Ectodermal cell (in vitro differentiated cells): ENCODE results near the gene TRIM50.
"Not testable (repeated sequence)": the region's sequence is repeated elsewhere in the genome, so short reads cannot be mapped to it uniquely, and the experiment has no call there.

Experiments
- H3K27ac ChIP-seq: 2 replicates; pipeline ENCODE4 v1.7.0; 2013; ENCODE audit warnings: mild to moderate bottlenecking, low read depth, low read length; ENCODE audit not compliant: insufficient read depth, poor library complexity, severe bottlenecking
- H3K27me3 ChIP-seq: 2 replicates; pipeline ENCODE4 v1.7.0; 2013; ENCODE audit warnings: mild to moderate bottlenecking, low read length; ENCODE audit not compliant: insufficient read depth, control insufficient read depth, poor library complexity, severe bottlenecking
- H3K36me3 ChIP-seq: one replicate; pipeline ENCODE4 v1.7.0; 2013; ENCODE audit warnings: low read length; ENCODE audit not compliant: control insufficient read depth, insufficient read depth
- H3K4me1 ChIP-seq: one replicate; pipeline ENCODE4 v1.7.0; 2013; ENCODE audit warnings: low read length; ENCODE audit not compliant: control insufficient read depth, insufficient read depth
- H3K4me3 ChIP-seq: 2 replicates; pipeline ENCODE4 v1.7.0; 2013; ENCODE audit warnings: low read depth, low read length, control low read depth; ENCODE audit not compliant: insufficient read depth
- H3K9me3 ChIP-seq: 2 replicates; pipeline ENCODE4 v1.7.0; 2013; ENCODE audit warnings: mild to moderate bottlenecking, low read length, moderate library complexity; ENCODE audit not compliant: control insufficient read depth
- WGBS, 2 experiments: methylation state at CpG; one replicate each; pipeline ENCODE4 v1.1.7; 2013; ENCODE audit warnings: missing lambda C conversion rate in 2 of 2; 5-methylcytosine and 5-hydroxymethylcytosine counted together

The TRIM50 gene

DNA sequence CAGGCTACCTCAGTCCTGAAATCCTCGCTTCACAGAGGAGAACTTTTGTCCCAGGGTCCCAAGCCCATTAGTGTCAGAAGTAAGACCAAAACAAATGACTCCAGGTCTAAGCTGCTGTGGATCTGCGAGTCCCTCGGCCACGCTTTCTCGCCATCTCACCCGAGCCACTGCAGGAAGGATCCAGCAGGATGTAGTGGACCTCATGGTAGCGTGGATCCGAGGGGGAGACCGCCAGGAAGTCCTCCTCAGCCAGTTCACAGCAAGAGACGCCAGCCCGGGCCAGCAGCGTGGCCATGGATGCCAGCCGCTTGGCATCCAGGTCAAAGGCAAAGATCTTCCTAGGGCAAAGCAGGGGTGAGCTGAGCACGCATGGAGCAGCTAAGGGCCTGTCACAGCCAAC, 23.8 kb downstream of the TRIM50 start:
- Histone ChIP-seq H3K36me3 (peaks cover 10% of the 10 kb centered on the region), H3K27me3 (no peaks in the 10 kb centered on the region), H3K4me1 (no peaks in the 10 kb centered on the region), H3K9me3 (no peaks in the 10 kb centered on the region), H3K4me3 (no peak overlapping the region), H3K27ac (no peak overlapping the region)
- 96% methylated on average over 14 of the region's 14 CpGs for WGBS, 2 experiments

- WGBS, 2 experiments = 93 to 96% methylated on average over 26 of the region's 26 CpGs
- Histone ChIP-seq H3K4me3 (no peak overlapping the region), H3K36me3 (peaks cover 10% of the 10 kb centered on the region), H3K27me3 (no peaks in the 10 kb centered on the region), H3K4me1 (no peaks in the 10 kb centered on the region), H3K27ac (no peak overlapping the region), H3K9me3 (no peaks in the 10 kb centered on the region)
Measured at GRCh38 chr7:73303546-73303945, 24.3 kb downstream of the TRIM50 start.

DNA sequence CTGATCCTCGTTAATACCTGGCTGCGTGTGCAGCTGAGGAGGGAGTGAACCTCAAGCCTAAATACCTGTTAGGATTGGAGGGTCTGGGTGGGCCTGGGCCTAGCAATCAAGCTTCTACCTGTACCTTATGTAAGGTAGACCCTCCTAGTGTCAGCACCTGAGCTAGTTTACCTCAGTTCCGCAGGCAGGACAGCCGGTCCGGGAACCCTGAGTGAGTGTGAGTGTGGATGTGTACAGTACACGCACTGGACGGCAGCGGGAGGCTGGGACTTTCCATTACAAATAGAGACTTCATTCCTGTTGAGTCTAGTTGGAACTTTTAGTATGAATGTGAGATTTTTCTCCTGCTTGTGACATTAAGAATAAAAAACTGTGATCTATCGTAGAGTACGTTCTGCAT, 25.0 kb downstream of the TRIM50 start:
- H3K4me3 ChIP-seq, H3K27me3 ChIP-seq, H3K4me1 ChIP-seq, H3K27ac ChIP-seq, H3K9me3 ChIP-seq: not testable (repeated sequence)
- peaks cover 10% of the 10 kb centered on the region for H3K36me3 ChIP-seq
- 90 to 95% methylated on average over 4 to 5 of the region's 10 CpGs for WGBS, 2 experiments

- not testable (repeated sequence) for H3K36me3 ChIP-seq, H3K27me3 ChIP-seq, H3K4me1 ChIP-seq, H3K4me3 ChIP-seq, H3K27ac ChIP-seq, H3K9me3 ChIP-seq
- WGBS, 2 experiments = 90 to 92% methylated on average over 5 to 8 of the region's 14 CpGs
Measured at GRCh38 chr7:73301108-73301507, 26.8 kb downstream of the TRIM50 start.

DNA sequence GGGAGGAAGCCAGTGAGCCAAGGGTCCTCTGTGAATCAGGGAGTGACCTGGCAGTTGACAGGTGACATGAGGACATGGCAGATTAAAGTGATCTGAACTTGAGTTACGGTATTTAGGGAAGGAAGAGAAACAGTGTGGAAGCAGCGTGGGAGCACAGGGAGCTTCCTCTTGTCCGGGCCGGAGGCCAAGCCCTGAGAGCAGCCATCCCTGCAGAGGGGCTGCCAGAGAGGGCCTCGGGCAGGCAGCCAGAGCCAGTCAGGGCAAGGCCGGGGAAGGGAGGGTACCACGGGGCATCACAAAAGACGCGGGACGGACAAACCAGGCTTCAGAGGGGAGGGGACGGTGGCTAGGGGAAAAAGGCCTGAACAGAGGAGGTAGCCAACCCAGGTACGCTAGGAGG, 28.1 kb downstream of the TRIM50 start:
- 87 to 91% methylated on average over 7 of the region's 12 CpGs for WGBS, 2 experiments
- not testable (repeated sequence) for H3K36me3 ChIP-seq, H3K4me1 ChIP-seq, H3K27ac ChIP-seq, H3K4me3 ChIP-seq, H3K27me3 ChIP-seq, H3K9me3 ChIP-seq

DNA sequence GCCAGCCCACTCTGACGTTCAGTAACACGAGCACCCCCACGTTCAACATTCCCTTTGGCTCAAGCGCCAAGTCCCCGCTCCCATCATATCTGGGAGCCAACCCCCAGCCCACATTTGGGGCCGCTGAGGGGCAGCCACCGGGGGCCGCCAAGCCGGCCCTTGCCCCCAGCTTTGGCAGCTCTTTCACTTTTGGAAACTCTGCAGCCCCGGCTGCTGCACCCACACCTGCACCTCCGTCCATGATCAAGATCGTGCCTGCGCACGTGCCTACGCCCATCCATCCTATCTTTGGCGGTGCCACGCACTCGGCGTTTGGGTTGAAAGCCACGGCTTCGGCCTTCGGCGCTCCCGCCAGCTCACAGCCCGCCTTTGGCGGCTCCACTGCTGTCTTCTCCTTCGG, 30.2 kb downstream of the TRIM50 start:
- H3K27ac ChIP-seq, H3K36me3 ChIP-seq, H3K4me1 ChIP-seq, H3K4me3 ChIP-seq, H3K27me3 ChIP-seq, H3K9me3 ChIP-seq: not testable (repeated sequence)
- WGBS, 2 experiments = 91 to 95% methylated on average over 7 to 10 of the region's 27 CpGs

- WGBS, 2 experiments = no CpG with 5 or more reads among the region's 13 CpGs
- not testable (repeated sequence) for H3K4me1 ChIP-seq, H3K27ac ChIP-seq, H3K9me3 ChIP-seq, H3K27me3 ChIP-seq, H3K4me3 ChIP-seq, H3K36me3 ChIP-seq
Measured at GRCh38 chr7:73297235-73297634, 30.6 kb downstream of the TRIM50 start.

- no CpG with 5 or more reads among the region's 5 CpGs for WGBS, 2 experiments
Measured at GRCh38 chr7:73277210-73277609, 50.7 kb downstream of the TRIM50 start.

DNA sequence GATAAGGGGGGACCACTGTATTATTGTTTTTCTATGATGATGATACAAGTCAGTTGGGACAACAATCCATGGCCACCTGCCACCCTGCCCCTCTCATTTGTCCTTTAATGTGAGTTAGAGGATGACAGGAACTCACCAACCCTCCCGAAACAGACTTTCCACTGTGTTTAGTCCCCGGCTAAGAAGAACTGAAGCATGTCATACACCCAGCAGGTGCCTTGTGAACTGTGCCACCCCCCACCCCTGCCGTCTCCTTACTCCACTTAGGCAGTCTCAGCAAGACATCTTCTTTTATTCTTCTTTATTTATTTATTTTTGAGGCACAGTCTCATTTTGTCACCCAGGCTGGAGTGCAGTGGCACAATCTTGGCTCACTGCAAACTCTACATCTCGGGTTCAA, 60.1 kb downstream of the TRIM50 start:
- H3K4me1 ChIP-seq, H3K27ac ChIP-seq, H3K9me3 ChIP-seq, H3K4me3 ChIP-seq, H3K27me3 ChIP-seq, H3K36me3 ChIP-seq: not testable (repeated sequence)
- 81 to 95% methylated on average over 2 to 3 of the region's 4 CpGs for WGBS, 2 experiments

More at GRCh38 chr7:73277210-73277609, 50.7 kb downstream of the TRIM50 start:
- H3K4me3 ChIP-seq, H3K9me3 ChIP-seq, H3K4me1 ChIP-seq, H3K27ac ChIP-seq, H3K36me3 ChIP-seq, H3K27me3 ChIP-seq: not testable (repeated sequence)

DNA sequence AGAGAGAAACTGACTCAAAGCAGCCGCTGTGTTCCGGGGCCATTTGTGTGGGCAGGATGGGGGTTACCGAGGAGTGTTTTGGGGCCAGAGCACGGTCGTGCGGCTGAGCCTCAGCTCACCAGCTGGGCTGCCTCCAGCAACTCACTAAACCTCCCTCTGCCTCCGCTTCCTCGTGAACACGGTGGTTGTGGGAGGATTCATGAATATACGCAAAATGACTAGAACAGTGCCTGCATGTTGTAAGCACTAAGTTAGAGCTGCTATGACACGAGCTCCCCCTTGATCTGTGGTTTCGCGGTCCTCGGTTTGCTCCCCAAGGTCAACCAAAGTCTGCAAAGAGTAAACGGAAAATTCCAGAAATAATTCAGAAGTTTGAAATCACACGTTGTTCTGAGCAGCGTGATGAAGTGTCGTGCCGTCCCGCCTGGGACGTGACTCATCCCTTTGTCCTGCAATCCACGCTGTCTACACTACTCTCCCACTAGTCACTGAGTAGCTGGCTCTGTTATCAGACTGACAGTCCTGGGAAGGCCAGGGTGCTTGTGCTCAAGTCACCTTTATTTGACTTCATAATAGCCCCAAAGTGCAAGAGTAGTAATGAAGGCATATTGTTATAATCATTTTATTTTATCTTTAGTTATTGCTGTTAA, 61.0 kb downstream of the TRIM50 start:
- H3K36me3 ChIP-seq, H3K27ac ChIP-seq, H3K27me3 ChIP-seq, H3K9me3 ChIP-seq, H3K4me3 ChIP-seq, H3K4me1 ChIP-seq: not testable (repeated sequence)
- WGBS, 2 experiments = no CpG with 5 or more reads among the region's 22 CpGs
